ENCODE measurements around the gene RAD23A.

DNA sequence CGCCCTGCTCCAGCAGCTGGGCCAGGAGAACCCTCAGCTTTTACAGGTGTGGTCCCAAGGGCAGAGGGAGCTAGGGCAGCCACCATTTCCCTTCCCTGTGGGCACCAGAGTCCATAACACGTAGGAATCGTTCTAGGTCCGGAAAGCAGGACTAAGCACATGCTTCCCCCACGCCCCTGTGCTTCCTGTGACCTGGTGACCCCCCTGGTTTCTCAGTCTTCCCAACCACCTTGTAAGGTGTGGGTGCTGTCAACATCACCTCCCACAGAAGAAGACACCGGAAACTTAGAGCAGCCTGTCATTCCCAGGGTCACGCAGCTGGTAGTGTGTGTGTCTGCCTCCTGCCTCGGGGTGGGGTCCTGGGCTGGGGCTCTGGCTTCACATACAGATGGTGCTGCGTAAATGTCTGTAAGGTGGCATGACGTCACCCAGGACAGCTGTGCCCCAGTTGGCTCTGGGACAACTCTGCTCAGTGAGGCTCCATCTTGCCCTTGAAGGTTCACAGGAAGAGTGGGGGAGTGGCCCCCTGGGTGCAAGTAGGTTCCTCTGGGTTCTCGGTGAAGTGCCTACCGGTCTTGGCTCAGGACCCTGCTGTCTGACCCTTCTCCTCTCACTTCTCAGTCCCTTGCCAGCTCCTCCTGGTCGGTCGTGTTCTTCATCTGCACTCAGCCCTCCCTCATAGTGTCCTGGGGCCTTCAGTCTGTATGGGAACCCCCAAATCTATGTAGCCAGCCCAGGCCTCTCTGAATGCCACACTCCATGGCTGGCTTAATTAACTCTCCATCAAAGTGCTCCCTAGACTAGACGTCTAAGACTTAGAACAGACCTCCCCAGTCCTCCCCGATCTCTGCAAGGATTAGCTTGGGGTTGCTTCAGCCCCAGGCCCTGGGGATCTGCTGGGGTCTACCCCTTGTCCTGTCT, 4.0 kb downstream of the RAD23A start:
- TF ChIP-seq, protein P1, sequence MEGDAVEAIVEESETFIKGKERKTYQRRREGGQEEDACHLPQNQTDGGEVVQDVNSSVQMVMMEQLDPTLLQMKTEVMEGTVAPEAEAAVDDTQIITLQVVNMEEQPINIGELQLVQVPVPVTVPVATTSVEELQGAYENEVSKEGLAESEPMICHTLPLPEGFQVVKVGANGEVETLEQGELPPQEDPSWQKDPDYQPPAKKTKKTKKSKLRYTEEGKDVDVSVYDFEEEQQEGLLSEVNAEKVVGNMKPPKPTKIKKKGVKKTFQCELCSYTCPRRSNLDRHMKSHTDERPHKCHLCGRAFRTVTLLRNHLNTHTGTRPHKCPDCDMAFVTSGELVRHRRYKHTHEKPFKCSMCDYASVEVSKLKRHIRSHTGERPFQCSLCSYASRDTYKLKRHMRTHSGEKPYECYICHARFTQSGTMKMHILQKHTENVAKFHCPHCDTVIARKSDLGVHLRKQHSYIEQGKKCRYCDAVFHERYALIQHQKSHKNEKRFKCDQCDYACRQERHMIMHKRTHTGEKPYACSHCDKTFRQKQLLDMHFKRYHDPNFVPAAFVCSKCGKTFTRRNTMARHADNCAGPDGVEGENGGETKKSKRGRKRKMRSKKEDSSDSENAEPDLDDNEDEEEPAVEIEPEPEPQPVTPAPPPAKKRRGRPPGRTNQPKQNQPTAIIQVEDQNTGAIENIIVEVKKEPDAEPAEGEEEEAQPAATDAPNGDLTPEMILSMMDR (IDR thresholded peaks at IDR 0.05) = no peak
- no peak for TF ChIP-seq EZH2 (IDR thresholded peaks at IDR 0.05)

All from neural progenitor cell (in vitro differentiated cells).